CD4-positive, alpha-beta T cell treated with Interleukin-1 beta for 1 hour (primary cell): ENCODE results near the gene UNC5CL.

Source experiments
- DNase-seq, 2 donors: peaks; one replicate each; pipeline ENCODE4 v3.0.0-alpha.2; 2020 to 2022

UNC5CL gene

DNA sequence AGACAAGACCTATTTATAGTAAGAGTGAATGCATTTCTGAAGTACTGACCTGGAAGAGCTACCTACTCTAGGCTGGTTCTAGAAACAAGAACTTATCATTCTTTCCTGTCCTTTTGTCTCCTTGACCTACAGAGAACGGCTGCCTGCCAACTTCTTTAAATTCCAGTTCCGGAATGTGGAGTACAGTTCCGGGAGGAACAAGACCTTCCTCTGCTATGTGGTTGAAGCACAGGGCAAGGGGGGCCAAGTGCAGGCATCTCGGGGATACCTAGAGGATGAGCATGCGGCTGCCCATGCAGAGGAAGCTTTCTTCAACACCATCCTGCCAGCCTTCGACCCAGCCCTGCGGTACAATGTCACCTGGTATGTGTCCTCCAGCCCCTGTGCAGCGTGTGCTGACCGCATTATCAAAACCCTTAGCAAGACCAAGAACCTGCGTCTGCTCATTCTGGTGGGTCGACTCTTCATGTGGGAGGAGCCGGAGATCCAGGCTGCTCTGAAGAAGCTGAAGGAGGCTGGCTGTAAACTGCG, 22.2 kb upstream of the UNC5CL start:
- no peak for DNase-seq

GRCh38 chr6:41059556-41059955, 20.5 kb upstream of the UNC5CL start:
- no peak for DNase-seq

DNA sequence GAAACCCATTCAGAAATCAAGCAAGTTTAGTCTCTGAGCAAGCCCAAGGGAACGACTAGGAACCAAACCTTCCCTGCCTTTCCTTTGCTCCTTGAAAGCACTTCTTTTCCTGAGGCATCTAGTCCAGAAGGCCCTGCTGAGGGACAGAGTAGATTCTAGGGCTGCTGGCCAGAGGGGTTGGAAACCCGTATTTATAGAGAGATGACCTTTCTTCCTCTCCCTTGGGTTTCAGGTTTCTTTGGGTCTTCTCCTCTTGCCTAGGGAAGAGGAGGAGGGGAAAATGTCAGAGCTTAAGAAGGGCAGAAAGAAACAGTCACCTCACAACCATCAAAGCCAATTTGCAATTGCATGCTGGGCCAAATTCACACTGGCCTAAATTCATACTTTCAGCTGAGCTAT, 19.8 kb upstream of the UNC5CL start:
- DNase-seq: no peak

- DNase-seq: no peak
Observed at GRCh38 chr6:41056768-41057490, 17.9 kb upstream of the UNC5CL start.

DNA sequence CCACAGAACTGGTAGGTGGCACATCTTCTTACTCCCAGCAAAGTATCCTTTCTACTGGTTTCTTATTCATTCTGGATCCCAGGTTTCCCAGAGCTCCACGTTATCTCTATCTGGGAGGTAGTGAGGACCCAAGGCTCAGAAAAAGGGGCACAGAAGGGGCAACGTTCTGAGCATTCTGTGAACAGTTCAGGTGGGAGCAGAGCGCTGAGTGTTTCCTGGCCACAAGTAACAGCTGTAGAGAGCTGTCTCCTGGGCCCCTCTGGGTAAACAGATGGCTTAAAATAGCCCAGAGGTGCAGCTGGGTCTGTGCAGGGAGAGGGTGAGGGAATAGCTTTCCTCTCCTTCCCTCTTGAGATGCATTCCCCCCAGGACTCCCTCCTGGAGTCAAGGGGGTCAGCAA, 16.1 kb upstream of the UNC5CL start:
- DNase-seq: no peak

GRCh38 chr6:41054511-41054910, 15.5 kb upstream of the UNC5CL start:
- no peak for DNase-seq

- DNase-seq: no peak
Observed at GRCh38 chr6:41053041-41053440, 14.0 kb upstream of the UNC5CL start, which contains the start of gene APOBEC2. TSS of gene APOBEC2 (plus strand) at chr6:41053202. CDS start at chr6:41053348, 146 bp downstream.

- no peak for DNase-seq
Observed at GRCh38 chr6:41051873-41052272, 12.9 kb upstream of the UNC5CL start.

DNA sequence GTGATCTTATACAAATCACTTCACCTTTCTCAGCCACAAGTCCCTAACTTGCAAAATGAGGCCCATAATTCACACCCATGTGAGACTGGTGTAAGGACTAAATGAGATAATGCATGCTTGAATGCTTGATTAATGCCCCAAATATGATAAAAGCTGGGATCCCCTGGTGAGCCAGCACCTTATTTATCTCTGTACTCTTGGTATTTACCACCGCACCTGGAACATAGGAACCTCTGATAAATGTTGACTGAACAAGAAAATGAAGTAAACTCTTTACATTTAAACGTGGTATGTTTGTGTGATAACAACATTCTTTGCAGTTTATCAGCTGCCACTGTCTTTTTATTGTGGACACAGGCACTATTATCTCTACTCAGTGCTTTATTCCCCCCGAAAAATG, 11.5 kb upstream of the UNC5CL start:
- DNase-seq: no peak

DNA sequence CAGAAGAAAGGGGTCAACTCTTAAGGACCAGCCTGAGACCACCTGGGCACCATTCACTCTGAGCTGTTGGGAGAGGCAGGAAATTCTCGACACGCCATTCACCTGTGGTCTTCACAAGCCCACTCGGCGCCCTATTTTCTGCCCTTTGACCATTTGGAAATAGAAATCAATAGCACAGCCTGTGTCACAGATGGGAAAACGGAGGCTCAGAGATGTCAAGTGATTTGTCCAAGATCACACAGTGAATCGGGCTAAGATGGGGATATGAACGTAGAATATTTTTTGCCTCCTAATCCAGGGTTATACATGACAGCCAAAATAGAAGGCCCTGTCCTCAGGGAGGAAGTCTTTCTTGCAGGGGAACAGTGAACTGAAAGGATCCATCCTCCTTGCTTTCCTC, 10.9 kb upstream of the UNC5CL start:
- no peak for DNase-seq

- DNase-seq: no peak
Observed at GRCh38 chr6:41049521-41049920, 10.5 kb upstream of the UNC5CL start.

- DNase-seq: no peak
Observed at GRCh38 chr6:41047745-41048732, 9.0 kb upstream of the UNC5CL start.

DNA sequence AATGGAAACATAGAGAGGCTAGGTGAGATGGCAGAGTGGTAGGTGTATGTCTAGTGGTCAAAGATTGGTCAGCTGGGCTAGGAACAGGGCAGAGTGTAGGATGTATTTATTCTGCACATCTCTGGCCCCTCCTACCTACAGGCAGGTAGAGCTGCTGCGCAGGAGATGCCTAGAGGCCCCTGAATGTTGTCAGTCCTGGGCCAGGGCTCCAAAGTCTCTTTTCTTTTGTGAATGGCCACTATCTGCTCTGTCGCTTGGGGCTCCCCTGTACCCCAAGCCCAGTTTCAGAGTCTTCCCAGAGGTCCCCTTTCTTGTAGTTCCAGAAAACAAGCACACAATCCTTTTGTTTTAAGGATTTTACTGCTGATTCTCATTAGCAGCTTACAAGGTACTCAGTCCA, 8.3 kb upstream of the UNC5CL start:
- no peak for DNase-seq

GRCh38 chr6:41046084-41046483, 7.1 kb upstream of the UNC5CL start:
- DNase-seq: no peak

- no peak for DNase-seq
Observed at GRCh38 chr6:41045664-41046063, 6.6 kb upstream of the UNC5CL start.

GRCh38 chr6:41043151-41043550, 4.1 kb upstream of the UNC5CL start:
- no peak for DNase-seq

- DNase-seq: no peak
Observed at GRCh38 chr6:41042226-41043055, 3.4 kb upstream of the UNC5CL start, which contains the start of gene TSPO2. TSS of gene TSPO2 (plus strand) at chr6:41042467. CDS start at chr6:41042986, 519 bp downstream.

DNA sequence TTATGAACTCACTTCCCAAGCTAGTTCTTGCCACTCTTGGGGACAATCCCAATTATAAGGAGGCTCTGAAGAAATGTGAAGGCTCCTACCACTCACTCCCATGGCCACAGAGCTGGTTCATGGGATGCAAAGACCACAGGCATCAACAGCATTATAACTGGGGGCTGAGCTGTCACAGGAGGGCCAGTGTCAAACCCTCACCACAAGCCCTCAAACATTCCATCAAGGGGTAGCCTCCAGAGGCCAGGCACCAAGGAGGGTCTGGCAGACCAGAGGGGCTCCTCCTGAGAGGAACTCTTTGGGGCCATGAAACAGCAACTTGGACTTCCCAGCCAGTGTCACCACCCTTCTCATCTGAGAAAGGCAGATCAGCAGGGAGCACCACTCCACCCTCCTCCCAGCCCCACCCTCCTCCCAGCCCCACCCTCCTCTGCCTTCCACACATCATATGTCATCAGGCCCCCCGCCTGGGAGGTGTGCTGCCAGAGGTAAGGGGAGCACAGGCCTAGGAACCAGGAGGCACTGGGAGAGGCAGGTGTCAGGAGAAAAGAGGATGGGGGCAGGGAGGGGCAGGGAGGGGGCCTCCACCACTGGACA, 2.0 kb upstream of the UNC5CL start:
- no peak for DNase-seq

GRCh38 chr6:41040101-41040939, 1.3 kb upstream of the UNC5CL start:
- no peak for DNase-seq

DNA sequence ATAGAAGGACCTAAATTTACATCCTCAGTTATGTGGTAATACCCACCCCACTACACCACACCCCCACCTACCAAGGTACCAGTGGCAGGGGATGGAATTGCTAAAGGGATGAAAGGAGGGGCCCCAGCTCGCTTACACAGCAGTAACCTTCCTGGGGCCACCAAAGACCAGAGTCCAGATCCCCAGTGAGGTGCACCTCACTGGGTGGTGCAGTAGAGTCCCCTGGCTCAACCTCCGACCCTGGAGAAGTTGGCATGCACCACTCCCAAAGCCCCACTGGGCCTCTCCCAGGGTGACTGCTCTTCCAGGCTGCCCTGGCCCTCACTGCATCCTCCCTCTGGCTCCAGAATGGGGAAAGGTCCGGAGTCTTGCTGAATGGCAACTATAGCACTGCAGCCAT, 816 bp downstream of the UNC5CL start:
- DNase-seq: no peak
